ENCODE data around the gene DNAJC1.

GRCh38 chr10:22006379-22006884, 2.9 kb upstream of the DNAJC1 start:
- TF ChIP-seq MAX (IDR thresholded peaks at IDR 0.05) (no peak), CTCF (IDR thresholded peaks at IDR 0.05; ENCODE audit: low read depth, low read length, missing input control) (no peak), JUND (IDR thresholded peaks at IDR 0.05) (no peak)
- TF ChIP-seq, protein P1, sequence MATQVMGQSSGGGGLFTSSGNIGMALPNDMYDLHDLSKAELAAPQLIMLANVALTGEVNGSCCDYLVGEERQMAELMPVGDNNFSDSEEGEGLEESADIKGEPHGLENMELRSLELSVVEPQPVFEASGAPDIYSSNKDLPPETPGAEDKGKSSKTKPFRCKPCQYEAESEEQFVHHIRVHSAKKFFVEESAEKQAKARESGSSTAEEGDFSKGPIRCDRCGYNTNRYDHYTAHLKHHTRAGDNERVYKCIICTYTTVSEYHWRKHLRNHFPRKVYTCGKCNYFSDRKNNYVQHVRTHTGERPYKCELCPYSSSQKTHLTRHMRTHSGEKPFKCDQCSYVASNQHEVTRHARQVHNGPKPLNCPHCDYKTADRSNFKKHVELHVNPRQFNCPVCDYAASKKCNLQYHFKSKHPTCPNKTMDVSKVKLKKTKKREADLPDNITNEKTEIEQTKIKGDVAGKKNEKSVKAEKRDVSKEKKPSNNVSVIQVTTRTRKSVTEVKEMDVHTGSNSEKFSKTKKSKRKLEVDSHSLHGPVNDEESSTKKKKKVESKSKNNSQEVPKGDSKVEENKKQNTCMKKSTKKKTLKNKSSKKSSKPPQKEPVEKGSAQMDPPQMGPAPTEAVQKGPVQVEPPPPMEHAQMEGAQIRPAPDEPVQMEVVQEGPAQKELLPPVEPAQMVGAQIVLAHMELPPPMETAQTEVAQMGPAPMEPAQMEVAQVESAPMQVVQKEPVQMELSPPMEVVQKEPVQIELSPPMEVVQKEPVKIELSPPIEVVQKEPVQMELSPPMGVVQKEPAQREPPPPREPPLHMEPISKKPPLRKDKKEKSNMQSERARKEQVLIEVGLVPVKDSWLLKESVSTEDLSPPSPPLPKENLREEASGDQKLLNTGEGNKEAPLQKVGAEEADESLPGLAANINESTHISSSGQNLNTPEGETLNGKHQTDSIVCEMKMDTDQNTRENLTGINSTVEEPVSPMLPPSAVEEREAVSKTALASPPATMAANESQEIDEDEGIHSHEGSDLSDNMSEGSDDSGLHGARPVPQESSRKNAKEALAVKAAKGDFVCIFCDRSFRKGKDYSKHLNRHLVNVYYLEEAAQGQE (IDR thresholded peaks at IDR 0.05) = no peak

All from liver (tissue), 3 donors.